Dermis blood vessel endothelial cell (primary cell): Measurements from ENCODE around the gene PARD6A. TPM values are rescaled to one million over a fixed set of nuclear protein-coding genes. Genes with fewer than 3 reads are reported as not detected.

Experiments
- DNase-seq: peaks from one replicate; pipeline ENCODE4 v3.0.0; 2010
- total RNA-seq: library from RNA; depleted of rRNA; stranded (reverse); fragments of >200 nt; gene quantifications from 2 replicates; pipeline ENCODE4 v1.2.3, GENCODE V29; 2014

PARD6A gene
- total RNA-seq, 1 donor from 2014 or later: 7.0 TPM

- no peak for DNase-seq
Observed at GRCh38 chr16:67653789-67654402, 6.9 kb upstream of the PARD6A start.

GRCh38 chr16:67654403-67654911 is 6.3 kb upstream of the PARD6A start:
- no peak for DNase-seq

GRCh38 chr16:67655363-67655762 is 5.4 kb upstream of the PARD6A start:
- DNase-seq: no peak

- DNase-seq: no peak
Observed at GRCh38 chr16:67656344-67657016, 4.3 kb upstream of the PARD6A start.

GRCh38 chr16:67657017-67657608 is 3.6 kb upstream of the PARD6A start:
- no peak for DNase-seq

- no peak for DNase-seq
Observed at GRCh38 chr16:67657751-67658518, 2.8 kb upstream of the PARD6A start.

- no peak for DNase-seq
Observed at GRCh38 chr16:67658849-67659674, 1.7 kb upstream of the PARD6A start.

GRCh38 chr16:67659675-67660563 is 841 bp upstream of the PARD6A start, which contains the start of gene ACD:
ACD (minus strand) TSS chr16:67660260; CDS start chr16:67660220, 40 bp downstream.
- peak; percentile 92 for DNase-seq

- DNase-seq: peak; percentile 66
Observed at GRCh38 chr16:67661101-67661761, 471 bp downstream of the PARD6A start.

GRCh38 chr16:67661886-67662652 is 1.3 kb downstream of the PARD6A start:
- no peak for DNase-seq

- no peak for DNase-seq
Observed at GRCh38 chr16:67662653-67663010, 1.9 kb downstream of the PARD6A start.

- DNase-seq: peak; percentile 53
Observed at GRCh38 chr16:67663151-67663876, 2.6 kb downstream of the PARD6A start.

- DNase-seq: no peak
Observed at GRCh38 chr16:67663877-67664222, 3.1 kb downstream of the PARD6A start.

GRCh38 chr16:67664258-67664657 is 3.5 kb downstream of the PARD6A start:
- DNase-seq: no peak

GRCh38 chr16:67664871-67665270 is 4.1 kb downstream of the PARD6A start:
- DNase-seq: no peak

- DNase-seq: no peak
Observed at GRCh38 chr16:67665598-67665997, 4.8 kb downstream of the PARD6A start.

GRCh38 chr16:67666032-67666551 is 5.3 kb downstream of the PARD6A start:
- DNase-seq: no peak

GRCh38 chr16:67666559-67667452 is 6.0 kb downstream of the PARD6A start, which contains the start of the genes C16orf86 and ENKD1:
C16orf86 (plus strand) TSS chr16:67666814; CDS start chr16:67666971, 157 bp downstream.
ENKD1 (minus strand) TSS chr16:67666750; CDS start chr16:67666442, 308 bp downstream.
- peak; percentile 79 for DNase-seq
